HEK293 (cell line): Measurements from ENCODE around the gene ZNF280B.

Source experiments
- CTCF ChIP-seq: fragments of 450-650 bp; formaldehyde crosslinking; IDR thresholded peaks from 2 replicates; pipeline ENCODE4 v1.5.1; 2016; ENCODE audit warnings: missing biosample characterization, missing genetic modification characterization
- KLF8 ChIP-seq: fragments of 450-650 bp; formaldehyde crosslinking; IDR thresholded peaks from 2 replicates; pipeline ENCODE4 v1.5.1; 2016; ENCODE audit warnings: missing biosample characterization, missing genetic modification characterization
- SP2 ChIP-seq: fragments of 450-650 bp; formaldehyde crosslinking; IDR thresholded peaks from 2 replicates; pipeline ENCODE4 v1.5.1; 2016; ENCODE audit warnings: missing biosample characterization, missing genetic modification characterization
- TSHZ1 ChIP-seq: fragments of 450-650 bp; formaldehyde crosslinking; IDR thresholded peaks from 2 replicates; pipeline ENCODE4 v1.5.1; 2016; ENCODE audit warnings: missing biosample characterization, missing genetic modification characterization, borderline replicate concordance
- ZNF121 ChIP-seq: fragments of 450-650 bp; formaldehyde crosslinking; IDR thresholded peaks from 2 replicates; pipeline ENCODE4 v1.5.1; 2016; ENCODE audit warnings: missing biosample characterization, missing genetic modification characterization
- ZNF132 ChIP-seq: fragments of 450-650 bp; formaldehyde crosslinking; IDR thresholded peaks from 2 replicates; pipeline ENCODE4 v1.5.1; 2017; ENCODE audit warnings: missing biosample characterization, missing genetic modification characterization, borderline replicate concordance
- ZNF146 ChIP-seq: fragments of 450-650 bp; formaldehyde crosslinking; IDR thresholded peaks from 2 replicates; pipeline ENCODE4 v1.5.1; 2016; ENCODE audit warnings: missing biosample characterization, missing genetic modification characterization
- ZNF624 ChIP-seq: fragments of 450-650 bp; formaldehyde crosslinking; IDR thresholded peaks from 2 replicates; pipeline ENCODE4 v1.5.1; 2017; ENCODE audit warnings: missing biosample characterization, missing genetic modification characterization

- no peak for TF ChIP-seq KLF8 (tag by site-specific recombination)
- TF ChIP-seq SP2 (tag by site-specific recombination) = no peak
- no peak for TF ChIP-seq ZNF132
- no peak for TF ChIP-seq CTCF
- TF ChIP-seq ZNF624 (tag by site-specific recombination) = no peak
- no peak for TF ChIP-seq TSHZ1 (tag by site-specific recombination)
- TF ChIP-seq ZNF121 (tag by site-specific recombination) = no peak
- no peak for TF ChIP-seq ZNF146 (tag by site-specific recombination)
These were observed 24.5 kb downstream of the ZNF280B start for GRCh38 chr22:22484023-22484422.
